NCI-H748 (cell line): ENCODE results near the gene SMC1B.
"Not testable (repeated sequence)": the region's sequence is repeated elsewhere in the genome, so short reads cannot be mapped to it uniquely, and the experiment has no call there.

Source experiments
- DNase-seq: peaks from one replicate; lab custom pipeline; 2025; ENCODE audit not compliant: unreplicated experiment; lab: John Stamatoyannopoulos, UW

SMC1B gene

DNA sequence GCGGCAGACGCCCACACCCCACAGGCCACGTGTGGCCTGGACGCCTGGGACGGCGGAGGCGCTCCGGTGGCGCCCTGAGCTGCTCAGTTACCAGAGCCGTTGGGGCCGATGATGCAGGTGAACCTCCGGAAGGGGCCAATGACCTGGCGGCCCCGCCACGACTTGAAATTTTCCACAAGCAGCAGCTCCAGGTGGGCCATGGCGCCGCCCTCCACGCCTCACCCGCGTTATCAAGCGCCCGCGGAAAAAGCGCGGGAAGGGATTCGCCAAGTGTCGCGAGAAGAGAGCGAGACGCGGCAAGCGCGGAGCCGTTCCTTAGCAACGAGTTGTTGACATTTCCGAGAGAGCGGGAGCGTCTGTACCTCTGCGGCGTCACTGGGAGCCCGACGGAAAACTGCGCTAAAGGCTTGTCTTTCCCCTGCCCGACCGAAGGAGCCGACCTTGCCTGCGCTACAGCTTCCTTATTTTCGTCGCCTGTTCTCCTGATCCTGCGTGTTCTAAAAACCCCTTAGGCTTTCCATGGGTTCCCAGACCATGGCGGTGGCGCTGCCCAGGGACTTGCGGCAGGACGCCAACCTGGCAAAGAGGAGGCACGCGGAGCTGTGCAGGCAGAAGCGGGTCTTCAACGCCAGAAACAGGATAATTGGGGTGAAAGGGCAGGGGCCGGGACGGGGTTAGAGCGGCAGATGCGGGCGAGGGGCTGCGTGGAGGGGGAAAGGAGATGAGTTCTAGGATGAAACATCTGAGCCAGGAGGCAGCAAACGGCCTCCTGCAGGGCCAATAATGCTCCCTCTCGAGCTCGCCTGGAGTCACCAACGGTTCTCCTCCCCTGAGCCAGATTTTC, at the start of gene SMC1B, which contains the start of gene RIBC2:
Gene SMC1B, minus strand, starts transcription at position 232 of the 844 bp plus-strand sequence. Its CDS starts 32 bp downstream, at position 200.
Gene RIBC2, plus strand, starts transcription at position 326 of the 844 bp plus-strand sequence. Its CDS starts 194 bp downstream, at position 520.
- peak; percentile 98 for DNase-seq

DNA sequence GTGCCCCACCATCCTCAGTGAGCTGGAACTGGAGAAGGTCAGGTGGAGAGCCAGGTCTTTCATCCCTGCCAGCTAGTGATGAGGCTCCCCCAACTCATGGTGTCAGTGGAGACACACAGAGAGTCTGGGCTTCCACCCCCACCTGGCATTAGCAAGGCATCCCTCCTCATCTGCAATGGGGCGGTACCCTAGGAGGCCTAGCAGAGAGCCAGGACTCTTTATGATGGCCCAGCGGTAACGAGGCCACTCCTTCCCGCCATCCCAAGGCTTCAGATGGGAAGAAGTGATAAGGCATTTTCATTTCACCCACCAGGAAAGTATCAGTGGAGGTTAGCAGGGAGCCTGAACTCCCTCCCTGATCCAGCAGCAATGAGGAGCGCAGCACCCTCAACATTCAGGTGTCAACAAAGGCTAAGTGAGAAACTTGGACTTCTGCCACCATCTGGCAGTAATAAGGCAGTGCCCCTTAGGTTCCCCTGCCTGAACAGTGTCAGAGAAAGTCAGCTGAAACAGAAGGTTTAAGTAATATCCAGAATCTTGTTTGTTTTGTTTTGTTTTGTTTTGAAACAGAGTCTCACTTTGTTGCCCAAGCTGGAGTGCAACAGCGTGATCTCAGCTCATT, 48.7 kb upstream of the SMC1B start:
- peak; percentile 32 for DNase-seq

GRCh38 chr22:45460288-45461109, 47.1 kb upstream of the SMC1B start:
- DNase-seq = no peak

- DNase-seq = no peak
Measured at GRCh38 chr22:45459235-45459634, 45.8 kb upstream of the SMC1B start.

DNA sequence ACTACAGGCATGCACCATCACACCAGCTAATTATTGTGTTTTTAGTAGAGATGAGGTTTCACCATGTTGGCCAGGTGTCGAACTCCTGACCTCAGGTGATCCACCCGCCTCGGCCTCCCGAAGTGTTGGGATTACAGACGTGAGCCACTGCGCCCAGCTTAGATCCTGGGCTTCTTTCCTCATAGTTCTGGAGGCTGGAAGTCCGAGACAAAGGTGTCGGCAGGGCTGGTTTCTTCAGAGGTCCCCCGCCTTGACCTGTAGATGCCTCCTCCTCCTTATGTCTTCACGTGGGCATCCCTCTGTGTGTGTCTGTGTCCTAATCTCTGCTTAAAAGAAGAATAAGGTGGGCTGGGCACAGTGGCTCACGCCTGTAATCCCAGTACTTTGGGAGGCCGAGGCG, 45.1 kb upstream of the SMC1B start:
- DNase-seq = no peak

GRCh38 chr22:45456811-45457210, 43.4 kb upstream of the SMC1B start:
- no peak for DNase-seq

DNA sequence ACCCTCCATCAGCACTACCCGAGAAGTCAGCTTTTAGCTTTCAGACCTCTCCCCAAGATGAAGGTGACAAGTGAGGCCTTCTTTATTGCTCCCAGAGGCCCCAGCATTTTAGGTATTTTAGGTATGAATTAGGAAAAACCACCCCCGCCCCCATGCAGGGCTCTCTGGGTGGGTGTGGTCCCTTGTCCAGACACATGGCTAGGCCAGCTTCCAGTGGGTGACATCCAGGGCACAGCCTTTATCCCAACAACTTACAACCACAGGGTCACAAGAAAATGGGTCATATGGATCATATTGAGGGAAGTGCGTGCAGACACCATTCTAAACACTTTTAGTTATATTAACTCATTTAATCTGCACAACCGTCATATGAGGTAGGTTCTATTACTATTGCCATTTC, 42.2 kb upstream of the SMC1B start:
- DNase-seq = no peak

DNA sequence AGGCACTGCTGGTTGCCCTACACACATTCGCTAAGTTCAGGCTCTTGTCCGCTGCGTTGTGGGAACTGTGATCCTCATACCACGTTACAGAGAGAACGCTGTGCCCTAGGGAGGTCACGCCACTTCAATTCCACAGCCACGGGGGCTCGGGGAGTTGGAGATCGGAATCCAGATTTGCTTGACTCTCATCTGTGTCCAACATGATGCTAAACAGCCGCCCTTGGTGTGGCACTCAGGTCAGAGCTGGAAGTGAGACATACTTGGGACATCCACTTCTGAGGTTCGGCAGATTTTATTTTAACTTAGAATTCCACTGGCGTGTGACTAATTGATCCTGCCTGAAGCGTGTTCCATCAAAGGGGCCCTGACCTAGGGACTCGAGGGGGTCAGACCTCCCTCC, 41.8 kb upstream of the SMC1B start:
- no peak for DNase-seq

GRCh38 chr22:45454275-45454674, 40.9 kb upstream of the SMC1B start:
- no peak for DNase-seq

- no peak for DNase-seq
Measured at GRCh38 chr22:45453764-45454163, 40.4 kb upstream of the SMC1B start.

- no peak for DNase-seq
Measured at GRCh38 chr22:45452565-45453379, 39.4 kb upstream of the SMC1B start.

- DNase-seq = no peak
Measured at GRCh38 chr22:45451972-45452371, 38.6 kb upstream of the SMC1B start.

DNA sequence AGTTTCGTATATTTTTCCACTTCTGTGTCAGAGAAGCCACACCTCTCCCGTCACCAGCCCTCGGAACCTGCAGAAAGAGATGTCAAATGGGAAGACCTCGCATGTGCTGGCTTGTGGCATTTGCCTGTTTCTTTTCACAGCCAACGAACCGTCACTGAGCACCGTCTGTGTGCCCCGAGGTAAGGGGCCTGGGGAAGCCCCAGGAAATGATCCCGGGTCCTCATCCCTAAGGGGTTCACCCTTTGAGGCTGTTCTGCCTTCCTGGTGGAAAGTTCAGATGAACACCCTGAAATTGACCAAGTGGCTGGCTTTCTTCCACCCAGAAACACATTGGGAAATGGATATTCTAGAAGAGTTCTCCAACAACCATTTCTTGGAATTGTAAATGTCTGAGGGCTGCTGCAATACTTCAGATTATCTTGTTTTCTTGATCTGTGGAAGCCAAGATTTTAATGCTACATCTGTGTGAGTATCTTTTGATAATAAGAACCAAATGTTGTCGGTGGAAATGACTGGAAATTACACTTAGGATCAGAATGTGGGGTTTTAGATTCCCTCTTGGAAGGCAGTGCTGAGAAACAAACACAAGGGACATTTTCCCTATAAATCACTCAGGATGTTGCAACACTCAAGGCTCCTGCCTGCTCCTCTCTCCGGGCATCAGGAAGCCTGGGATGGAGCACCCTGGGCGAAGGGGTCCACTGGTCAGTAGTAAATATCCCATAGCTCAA, 37.7 kb upstream of the SMC1B start:
- no peak for DNase-seq

DNA sequence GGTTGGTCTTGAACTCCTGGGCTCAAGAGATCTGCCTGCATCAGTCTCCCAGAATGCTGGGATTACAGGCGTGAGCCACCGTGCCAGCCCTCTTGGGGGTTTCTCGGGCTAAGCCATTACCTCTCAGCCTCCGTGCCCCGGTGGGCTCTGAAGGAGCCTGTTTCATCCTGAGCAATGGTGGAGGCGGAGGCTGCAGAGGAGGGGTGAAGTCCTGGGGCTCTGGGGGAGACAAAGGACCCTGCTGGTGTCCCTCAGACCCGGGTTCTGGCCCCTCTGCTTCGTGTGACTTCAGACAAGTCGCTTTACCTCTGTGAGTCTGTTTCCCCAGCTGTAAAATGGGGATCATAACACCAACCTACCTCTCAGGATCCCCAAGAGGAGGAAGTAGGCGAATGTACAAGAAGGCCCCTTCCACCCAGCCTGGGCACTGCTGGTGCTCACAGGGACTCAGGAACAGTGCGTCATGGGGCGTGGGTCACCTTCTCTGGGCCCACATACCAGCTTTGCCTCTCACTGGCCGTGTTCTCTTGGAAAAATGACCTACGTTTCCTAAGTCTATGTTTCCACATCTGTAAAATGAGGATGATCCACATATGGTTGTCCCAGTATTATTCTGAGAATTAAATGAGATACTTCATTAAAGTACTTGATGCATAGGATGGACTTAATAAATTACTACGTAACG, 36.8 kb upstream of the SMC1B start:
- no peak for DNase-seq

DNA sequence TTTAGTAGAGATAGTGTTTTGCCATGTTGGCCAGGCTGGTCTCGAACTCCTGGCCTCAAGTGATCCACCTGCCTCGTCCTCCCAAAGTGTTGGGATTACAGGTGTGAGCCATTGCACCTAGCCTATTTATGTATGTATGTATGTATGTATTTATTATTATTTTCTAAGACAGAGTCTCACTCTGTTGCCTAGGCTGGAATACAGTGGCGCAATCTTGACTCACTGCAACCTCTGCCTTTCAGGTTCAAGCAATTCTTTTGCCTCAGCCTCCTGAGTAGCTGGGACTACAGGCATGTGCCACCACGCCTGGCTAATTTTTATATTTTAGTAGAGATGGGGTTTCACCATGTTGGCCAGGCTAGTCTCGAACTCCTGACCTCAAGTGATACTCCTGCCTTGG, 36.0 kb upstream of the SMC1B start:
- not testable (repeated sequence) for DNase-seq

DNA sequence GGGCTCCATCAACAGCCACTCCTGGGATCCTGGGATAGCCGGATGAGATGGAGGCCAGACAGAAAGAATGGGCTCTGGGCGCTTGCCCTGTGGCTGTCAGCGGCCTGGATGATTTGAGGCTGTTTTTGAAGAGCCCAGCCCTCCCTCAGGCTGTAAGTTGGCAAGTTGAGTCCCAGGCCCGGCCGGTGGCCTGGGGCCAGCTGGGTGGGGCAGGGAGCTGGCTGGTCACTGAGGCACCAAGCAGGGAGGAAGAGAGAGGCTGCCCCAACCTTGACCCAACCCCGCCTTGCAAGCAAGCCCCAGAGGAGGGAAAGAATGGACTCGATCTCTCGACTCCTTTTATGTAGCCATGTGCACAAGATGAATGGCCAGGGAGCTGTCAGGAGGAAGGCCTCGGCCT, 35.0 kb upstream of the SMC1B start:
- no peak for DNase-seq

DNA sequence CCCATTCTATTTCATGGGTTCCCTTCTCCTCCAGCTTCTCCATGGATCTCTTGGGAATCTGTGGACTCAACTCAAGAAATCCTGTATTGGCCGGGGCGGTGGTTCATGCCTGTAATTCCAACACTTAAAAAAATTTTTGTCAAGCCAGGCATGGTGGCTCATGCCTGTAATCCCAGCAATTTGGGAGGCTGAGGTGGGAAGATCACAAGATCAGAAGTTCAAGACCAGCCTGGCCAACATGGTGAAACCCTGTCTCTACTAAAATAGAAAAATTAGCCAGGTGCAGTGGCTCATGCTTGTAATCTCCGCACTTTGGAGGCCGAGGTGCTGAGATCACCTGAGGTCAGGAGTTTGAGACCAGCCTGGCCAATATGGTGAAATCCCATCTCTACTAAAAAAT, 34.2 kb upstream of the SMC1B start:
- not testable (repeated sequence) for DNase-seq

GRCh38 chr22:45446216-45446615, 32.8 kb upstream of the SMC1B start:
- no peak for DNase-seq

DNA sequence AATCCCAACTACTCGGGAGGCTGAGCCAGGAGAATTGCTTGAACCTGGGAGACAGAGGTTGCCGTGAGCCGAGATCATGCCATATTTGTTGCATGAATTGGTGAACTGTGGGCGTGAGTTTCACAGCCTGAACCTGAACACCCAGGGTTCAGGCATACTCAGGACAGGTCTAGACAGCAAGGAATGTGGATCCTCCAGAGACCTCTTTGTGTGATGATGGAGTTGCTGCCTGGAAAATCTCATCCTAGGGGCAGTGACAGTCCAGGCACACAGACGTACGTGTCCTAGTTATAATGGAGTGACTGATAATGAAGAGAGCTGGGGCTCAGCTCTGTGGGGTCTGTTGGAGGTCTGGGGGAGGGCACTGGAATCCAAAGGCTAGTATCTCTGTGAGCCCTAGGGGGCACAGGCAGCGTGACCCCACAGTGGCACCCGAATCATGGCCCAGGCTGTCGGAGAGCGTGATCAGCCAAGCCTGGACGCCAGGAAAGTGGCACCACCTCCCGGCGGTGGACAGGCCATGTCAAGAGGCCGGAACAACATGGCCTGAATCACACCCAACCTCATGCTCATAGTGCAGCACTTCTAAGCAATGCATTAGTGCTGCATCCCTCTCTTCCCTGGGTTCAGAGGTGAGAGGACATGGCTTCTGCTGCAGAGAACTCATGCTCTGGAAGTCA, 31.8 kb upstream of the SMC1B start:
- no peak for DNase-seq
